Nephron (organoid): ENCODE measurements around the gene RBM47.

ENCODE experiments used
- H3K27ac Mint-ChIP-seq, 3 experiments: 2 replicates each; pipeline ENCODE4 v1.8.0; 2020; ENCODE audit warnings: mixed read lengths in 3 of 3, mild to moderate bottlenecking in 2 of 3, moderate library complexity in 1 of 3
- H3K27me3 Mint-ChIP-seq: 2 replicates; pipeline ENCODE4 v1.8.0; 2021; ENCODE audit warnings: low read depth, mild to moderate bottlenecking, moderate library complexity, mixed read lengths
- H3K36me3 Mint-ChIP-seq: 2 replicates; pipeline ENCODE4 v1.8.0; 2020; ENCODE audit warnings: low read depth, mixed read lengths
- H3K4me1 Mint-ChIP-seq: 2 replicates; pipeline ENCODE4 v1.8.0; 2020; ENCODE audit warnings: mixed read lengths
- H3K4me3 Mint-ChIP-seq, 3 experiments: 2 replicates each; pipeline ENCODE4 v1.8.0; 2020; ENCODE audit warnings: mild to moderate bottlenecking in 3 of 3, mixed read lengths in 3 of 3, moderate library complexity in 2 of 3
- H3K9me3 Mint-ChIP-seq: 2 replicates; pipeline ENCODE4 v1.8.0; 2020; ENCODE audit warnings: mixed read lengths
- CTCF ChIP-seq, 3 experiments: fragments of 200-600 bp; sonication (generic); IDR thresholded peaks; one replicate each; pipeline ENCODE4 v1.5.0; 2021; ENCODE audit warnings: antibody characterized with exemption in 3 of 3; ENCODE audit not compliant: unreplicated experiment in 3 of 3

Gene RBM47

GRCh38 chr4:40627540-40627939 is 2.1 kb downstream of the RBM47 start:
- Mint-ChIP-seq H3K4me1 (peaks cover 35% of the 10 kb centered on the region), H3K27ac (peak overlapping the region; percentile 39 to 76 (median 49))

GRCh38 chr4:40626183-40626990 is 3.3 kb downstream of the RBM47 start:
- no peaks in the 10 kb centered on the region for H3K9me3 Mint-ChIP-seq
- TF ChIP-seq CTCF (IDR thresholded peaks at IDR 0.05; ENCODE audit: unreplicated experiment in 3 of 3) = no peak
- H3K36me3 Mint-ChIP-seq = no peaks in the 10 kb centered on the region
- peak overlapping the region; percentile 39 to 80 (median 76) for H3K27ac Mint-ChIP-seq
- peak overlapping the region; percentile 53 to 79 (median 74) for H3K4me3 Mint-ChIP-seq
- H3K4me1 Mint-ChIP-seq = peaks cover 35% of the 10 kb centered on the region
- H3K27me3 Mint-ChIP-seq = peaks cover 60% of the 10 kb centered on the region

More at GRCh38 chr4:40627540-40627939, 2.1 kb downstream of the RBM47 start:
- H3K4me3 Mint-ChIP-seq = peak overlapping the region; percentile 74 to 80 (median 79)
- TF ChIP-seq CTCF (IDR thresholded peaks at IDR 0.05; ENCODE audit: unreplicated experiment in 3 of 3) = no peak
- H3K36me3 Mint-ChIP-seq = no peaks in the 10 kb centered on the region
- H3K27me3 Mint-ChIP-seq = peaks cover 60% of the 10 kb centered on the region
- H3K9me3 Mint-ChIP-seq = no peaks in the 10 kb centered on the region

- Mint-ChIP-seq H3K4me1 (peaks cover 16% of the 10 kb centered on the region), H3K27me3 (peaks cover 42% of the 10 kb centered on the region), H3K27ac (peak overlapping the region in 1 of 3 experiments; percentile 62), H3K9me3 (no peaks in the 10 kb centered on the region), H3K4me3 (no peak overlapping the region), H3K36me3 (no peaks in the 10 kb centered on the region)
- no peak for TF ChIP-seq CTCF (IDR thresholded peaks at IDR 0.05; ENCODE audit: unreplicated experiment in 3 of 3)
These were observed 6.0 kb downstream of the RBM47 start for GRCh38 chr4:40623707-40624106.

GRCh38 chr4:40622913-40623312 is 6.8 kb downstream of the RBM47 start:
- H3K36me3 Mint-ChIP-seq = no peaks in the 10 kb centered on the region
- H3K27me3 Mint-ChIP-seq = peaks cover 34% of the 10 kb centered on the region
- TF ChIP-seq CTCF (IDR thresholded peaks at IDR 0.05; ENCODE audit: unreplicated experiment in 3 of 3) = no peak
- H3K27ac Mint-ChIP-seq = peak overlapping the region in 1 of 3 experiments; percentile 62
- peaks cover 16% of the 10 kb centered on the region for H3K4me1 Mint-ChIP-seq
- no peak overlapping the region for H3K4me3 Mint-ChIP-seq
- no peaks in the 10 kb centered on the region for H3K9me3 Mint-ChIP-seq

GRCh38 chr4:40621592-40622512 is 7.8 kb downstream of the RBM47 start:
- no peak overlapping the region for H3K27ac Mint-ChIP-seq

More at GRCh38 chr4:40621592-40622512, 7.8 kb downstream of the RBM47 start:
- Mint-ChIP-seq H3K27me3 (peaks cover 24% of the 10 kb centered on the region), H3K36me3 (no peaks in the 10 kb centered on the region), H3K9me3 (no peaks in the 10 kb centered on the region), H3K4me3 (no peak overlapping the region), H3K4me1 (peaks cover 7% of the 10 kb centered on the region)
- no peak for TF ChIP-seq CTCF (IDR thresholded peaks at IDR 0.05; ENCODE audit: unreplicated experiment in 3 of 3)
